Ureter (tissue), 1 donor: ENCODE results near the gene WDR86. TPM values are rescaled to one million over a fixed set of nuclear protein-coding genes. Genes with fewer than 3 reads are reported as not detected.
A peak's percentile ranks its signal among the peaks of the same experiment; 100 is the strongest.

Source experiments
- DNase-seq: peaks from one replicate; pipeline ENCODE4 v3.0.0-alpha.2; 2020; ENCODE audit warnings: low spot score
- total RNA-seq: library from RNA; stranded (reverse); gene quantifications from one replicate; pipeline ENCODE4 v1.2.4, GENCODE V29; 2023
- donor health status: DM: yes; HTN: yes; CAD: no.

Gene WDR86
- total RNA-seq: 4.3 TPM

DNA sequence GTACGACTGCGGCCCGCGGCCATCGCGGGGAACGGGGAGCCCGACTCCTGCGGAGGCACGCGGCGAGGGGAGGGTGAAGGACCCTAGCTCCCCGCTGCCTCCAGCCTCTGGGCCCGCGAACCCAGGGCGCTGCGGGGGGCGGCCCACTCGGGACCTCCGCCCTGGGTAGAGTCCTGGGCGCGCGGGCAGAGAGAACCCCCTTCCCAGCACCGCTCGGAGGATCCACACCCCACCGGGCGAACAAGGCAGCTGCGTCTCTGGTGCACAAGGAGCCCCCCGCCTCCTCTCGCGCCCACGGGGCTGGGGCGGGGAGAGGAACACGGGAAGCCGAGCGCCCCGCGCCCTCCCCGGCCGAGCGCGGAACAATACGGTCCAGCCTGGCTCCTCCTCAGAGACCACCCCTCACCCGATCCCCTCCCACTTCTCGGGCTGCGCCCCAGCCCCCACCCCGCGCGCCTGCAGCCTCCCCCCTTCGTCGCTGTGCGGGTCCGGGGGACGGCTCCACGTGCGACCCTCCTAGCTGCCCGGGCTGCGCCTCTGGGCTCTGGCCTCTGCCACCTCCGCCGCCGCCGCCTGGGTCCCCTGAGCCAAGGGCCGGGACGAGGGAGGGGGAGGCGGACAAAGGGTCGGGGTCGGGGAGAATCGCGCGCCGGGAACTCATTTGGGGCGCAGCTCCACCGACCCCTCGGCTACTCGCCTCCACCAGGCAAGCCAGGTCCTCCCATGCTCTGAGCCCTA lies at the start of gene WDR86:
TSS of gene WDR86 (minus strand) at position 372 of the 738 bp plus-strand sequence. CDS start 449 bp downstream, outside the sequence.
- no peak for DNase-seq

DNA sequence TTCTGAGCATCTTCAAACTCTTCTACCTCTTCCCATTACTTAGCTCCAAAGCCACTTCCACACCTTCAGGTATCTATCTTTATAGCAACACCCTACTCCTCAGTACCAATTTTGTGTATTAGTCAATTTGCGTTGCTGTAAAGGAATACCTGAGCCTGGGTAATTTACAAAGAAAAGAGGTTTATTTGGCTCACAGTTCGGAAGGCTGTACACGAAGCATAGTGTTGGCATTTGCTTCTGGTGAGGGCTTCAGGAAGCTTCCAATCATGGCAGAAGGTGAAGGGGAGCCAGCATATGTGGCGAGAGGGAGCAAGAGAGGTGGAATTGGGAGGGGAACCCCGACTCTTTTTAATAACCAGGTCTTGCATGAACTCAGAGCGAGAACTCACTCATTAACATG lies 47.7 kb upstream of the WDR86 start:
- DNase-seq: no peak

GRCh38 chr7:151456782-151457181 lies 46.9 kb upstream of the WDR86 start:
- no peak for DNase-seq

- DNase-seq: no peak
These were observed 46.4 kb upstream of the WDR86 start for GRCh38 chr7:151456276-151456675.

DNA sequence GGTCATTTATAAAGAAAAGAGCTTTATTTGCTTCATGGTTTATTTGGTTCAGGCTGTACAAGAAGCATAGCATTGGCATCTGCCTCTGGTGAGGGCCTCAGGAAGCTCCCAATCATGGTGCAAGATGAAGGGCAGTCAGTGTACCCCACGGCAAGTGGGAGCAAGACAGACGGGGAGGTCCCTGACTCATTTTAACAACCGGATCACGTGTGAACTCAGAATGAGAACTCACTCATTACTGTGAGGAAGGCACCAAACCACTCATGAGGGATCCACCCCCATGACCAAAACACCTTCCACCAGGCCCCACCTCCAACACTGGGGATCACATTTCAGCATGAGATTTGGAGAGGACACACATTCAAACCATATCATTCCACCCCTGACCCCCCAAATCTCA lies 45.9 kb upstream of the WDR86 start:
- no peak for DNase-seq

DNA sequence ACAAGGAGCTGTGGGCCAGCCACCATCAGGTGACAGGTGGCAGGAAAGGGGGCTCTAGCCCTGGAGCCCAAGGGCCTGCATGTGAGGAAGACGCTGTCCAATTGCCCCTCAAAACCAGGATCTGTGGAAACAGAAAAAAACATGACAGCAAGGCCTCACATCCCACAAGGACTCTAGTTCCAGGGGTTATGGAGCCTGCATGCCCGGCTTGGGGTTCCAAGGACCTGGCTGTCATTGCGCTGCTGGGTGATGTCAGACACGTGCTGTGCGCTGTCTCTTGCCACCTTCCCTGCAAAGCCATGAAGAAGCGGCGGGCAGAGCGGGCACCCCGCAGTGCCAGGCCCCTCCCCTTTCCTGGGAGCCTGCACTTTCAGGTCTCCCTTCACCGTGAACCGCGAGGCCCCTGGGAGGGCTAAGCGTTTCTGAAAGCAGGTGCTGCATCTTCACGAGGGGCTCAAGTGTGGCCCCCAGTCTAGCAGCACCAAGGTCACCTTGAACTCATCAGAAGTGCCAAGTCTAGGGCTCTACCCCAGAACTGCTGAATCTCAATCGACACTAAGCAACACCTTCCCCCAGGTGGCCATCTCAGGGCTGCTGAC lies 45.2 kb upstream of the WDR86 start:
- no peak for DNase-seq

- no peak for DNase-seq
These were observed 44.5 kb upstream of the WDR86 start for GRCh38 chr7:151454305-151454704.

DNA sequence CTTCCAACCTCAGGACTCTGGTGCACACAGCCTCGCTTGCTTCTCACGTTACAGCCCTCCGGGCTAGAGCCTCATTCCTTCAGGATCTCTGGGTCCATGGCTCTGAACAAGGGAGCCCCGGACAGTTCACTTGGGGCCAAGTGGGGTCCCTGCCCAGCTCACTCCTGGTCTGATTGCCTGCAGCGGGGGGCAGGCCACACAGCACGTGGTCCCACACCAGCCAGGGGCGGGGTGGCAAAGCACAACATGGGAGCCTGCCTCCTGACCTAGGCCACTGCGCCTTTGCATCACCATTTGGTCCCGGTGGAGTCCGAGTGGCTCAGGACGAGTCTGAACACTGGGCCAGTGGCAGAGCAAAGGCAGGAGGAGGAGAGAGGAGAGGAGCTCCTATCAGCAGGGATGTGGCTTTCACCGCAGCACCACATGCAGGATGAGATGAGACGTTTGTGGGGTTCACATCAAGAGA lies 43.5 kb upstream of the WDR86 start:
- DNase-seq: peak; percentile 36

GRCh38 chr7:151452680-151453325 lies 43.0 kb upstream of the WDR86 start:
- peak; percentile 28 for DNase-seq

DNA sequence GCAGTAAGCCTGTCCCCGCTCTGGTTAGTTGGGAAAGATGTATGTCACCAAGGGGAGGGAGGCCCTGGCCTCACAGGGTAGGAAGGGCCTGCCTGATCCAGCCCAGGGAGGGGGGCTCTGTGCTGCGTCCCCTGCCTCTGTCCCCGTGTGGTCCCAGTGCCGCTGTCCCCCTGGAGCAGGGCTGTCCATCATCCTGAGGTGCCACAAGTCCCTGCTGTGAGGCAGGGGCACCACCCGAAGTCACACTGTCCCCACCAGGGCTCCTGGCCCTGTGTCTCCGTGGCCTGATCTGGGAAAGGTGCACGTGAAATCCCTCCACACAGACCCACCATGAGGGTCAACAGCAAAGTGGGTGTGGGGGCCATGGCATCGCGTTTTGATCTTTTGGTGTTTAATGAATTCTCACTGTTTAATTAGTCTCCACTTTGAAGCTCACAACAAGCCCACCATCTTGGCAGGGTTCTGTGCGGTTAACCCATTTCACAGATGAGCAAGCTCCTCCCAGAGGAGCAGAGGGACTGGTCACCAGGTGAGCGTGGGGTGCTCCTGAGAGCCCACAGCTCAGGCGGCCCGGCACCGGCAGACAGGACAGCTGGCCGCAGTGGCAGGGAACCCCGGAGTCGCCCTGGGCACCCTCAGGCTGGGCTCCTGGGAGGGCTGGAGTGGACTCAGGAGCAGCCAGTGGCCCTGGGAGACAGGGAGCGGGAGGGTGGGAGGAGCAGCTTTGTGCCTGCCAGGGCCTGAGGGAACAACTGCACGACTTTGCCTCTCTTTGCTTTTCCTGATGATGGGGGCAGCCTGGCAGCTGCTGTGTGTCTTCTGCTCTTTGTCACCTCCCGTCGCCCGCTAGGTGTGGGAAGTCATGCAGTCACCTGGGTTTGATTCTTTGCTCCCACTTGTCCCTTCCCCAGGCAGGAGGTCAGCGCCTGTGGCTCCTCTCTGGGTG lies 42.1 kb upstream of the WDR86 start:
- peak; percentile 28 for DNase-seq

DNA sequence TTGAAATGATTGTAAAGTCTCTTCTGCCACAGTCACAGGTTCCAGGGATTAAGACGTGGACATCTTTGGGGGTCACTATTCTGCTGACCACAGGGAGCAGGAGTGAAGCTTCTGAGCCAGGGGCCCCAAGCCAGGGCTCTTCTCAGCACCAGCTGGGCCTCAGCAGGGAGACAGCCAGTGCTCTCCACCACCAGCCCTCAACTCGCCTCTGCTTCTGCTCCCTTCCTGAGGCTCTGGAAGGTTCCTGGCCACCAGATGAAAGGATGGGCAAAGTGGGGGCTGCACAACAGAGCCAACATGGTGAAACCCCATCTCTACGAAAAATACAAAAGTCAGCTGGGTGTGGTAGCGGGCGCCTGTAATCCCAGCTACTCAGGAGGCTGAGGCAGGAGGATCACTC lies 41.3 kb upstream of the WDR86 start:
- no peak for DNase-seq

DNA sequence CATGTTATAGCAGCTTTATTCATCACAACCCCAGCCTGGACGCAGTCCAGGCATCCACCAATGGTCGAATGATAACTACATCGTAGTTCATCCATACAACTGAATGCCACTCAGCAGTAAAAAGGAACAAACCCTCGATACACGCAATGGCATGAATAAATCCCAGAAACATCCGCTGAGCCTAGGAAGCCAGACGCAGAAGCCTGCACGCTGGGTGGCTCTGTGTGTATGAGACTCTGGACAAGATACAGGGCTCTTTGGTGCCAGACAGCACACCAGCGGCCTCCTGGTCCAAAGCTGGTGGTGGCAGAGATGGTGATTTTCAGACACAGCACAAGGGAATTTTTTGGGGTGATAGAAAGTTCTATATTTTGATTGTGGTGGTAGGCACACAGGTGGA lies 40.2 kb upstream of the WDR86 start:
- DNase-seq: no peak

- DNase-seq: peak; percentile 81
These were observed 38.7 kb upstream of the WDR86 start for GRCh38 chr7:151448261-151449252.

GRCh38 chr7:151447901-151448260 lies 38.0 kb upstream of the WDR86 start:
- DNase-seq: no peak

DNA sequence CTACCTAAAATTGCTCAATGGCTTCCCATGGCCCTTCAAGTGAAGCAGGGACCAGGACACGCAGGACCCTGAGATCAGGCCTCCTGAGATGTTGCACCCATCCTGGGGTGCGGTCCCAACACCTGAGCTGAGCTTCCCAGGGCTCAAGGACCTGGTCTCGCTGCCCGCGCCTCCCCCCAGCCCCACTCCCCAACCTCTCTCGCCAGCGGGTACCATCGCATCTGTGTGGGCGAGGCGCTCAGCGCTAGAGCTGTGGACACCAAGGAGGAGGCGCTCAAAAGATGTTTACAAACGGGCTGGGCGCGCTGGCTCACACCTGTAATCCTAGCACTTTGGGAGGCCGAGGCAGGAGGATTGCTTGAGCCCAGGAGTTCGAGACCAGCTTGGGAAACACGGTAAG lies 37.5 kb upstream of the WDR86 start:
- DNase-seq: no peak

DNA sequence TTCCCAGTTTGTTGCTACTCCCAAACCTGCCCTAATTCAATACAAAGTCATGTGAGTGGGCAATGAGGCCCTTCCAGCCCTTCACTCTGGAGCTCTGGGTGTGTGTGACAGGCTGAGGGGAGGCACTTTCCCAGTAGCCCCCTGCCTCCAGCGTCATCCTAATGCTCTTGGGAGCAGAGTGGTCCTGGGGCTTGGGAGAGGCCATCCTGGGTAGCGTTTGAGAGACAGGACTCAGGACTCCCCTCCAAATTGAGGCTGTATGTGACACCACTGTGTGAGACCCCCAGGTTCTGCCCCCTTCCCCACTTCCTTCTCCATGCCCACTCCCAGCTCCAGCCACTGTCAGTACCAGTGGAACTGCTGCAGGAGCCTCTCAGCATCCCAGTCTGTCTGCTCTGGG lies 36.6 kb upstream of the WDR86 start:
- DNase-seq: no peak

DNA sequence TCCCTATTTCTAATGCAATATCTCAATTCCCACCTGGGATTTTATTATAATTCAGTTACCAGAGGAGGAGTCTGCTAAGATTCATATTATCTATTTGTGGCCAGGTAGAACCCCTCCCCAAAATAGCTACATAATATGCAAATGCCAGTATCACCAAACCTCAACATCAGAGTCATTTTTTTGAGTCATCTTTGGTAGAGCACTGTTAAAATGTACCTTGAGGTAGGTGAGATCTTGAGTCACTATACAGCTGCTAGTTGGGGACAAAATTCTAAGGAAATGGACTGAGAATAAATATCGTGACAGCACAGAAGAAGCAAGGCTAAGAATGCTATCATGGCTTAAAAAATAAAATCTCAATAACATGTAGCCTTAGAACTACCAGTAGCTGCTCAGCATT lies 34.8 kb upstream of the WDR86 start:
- no peak for DNase-seq

DNA sequence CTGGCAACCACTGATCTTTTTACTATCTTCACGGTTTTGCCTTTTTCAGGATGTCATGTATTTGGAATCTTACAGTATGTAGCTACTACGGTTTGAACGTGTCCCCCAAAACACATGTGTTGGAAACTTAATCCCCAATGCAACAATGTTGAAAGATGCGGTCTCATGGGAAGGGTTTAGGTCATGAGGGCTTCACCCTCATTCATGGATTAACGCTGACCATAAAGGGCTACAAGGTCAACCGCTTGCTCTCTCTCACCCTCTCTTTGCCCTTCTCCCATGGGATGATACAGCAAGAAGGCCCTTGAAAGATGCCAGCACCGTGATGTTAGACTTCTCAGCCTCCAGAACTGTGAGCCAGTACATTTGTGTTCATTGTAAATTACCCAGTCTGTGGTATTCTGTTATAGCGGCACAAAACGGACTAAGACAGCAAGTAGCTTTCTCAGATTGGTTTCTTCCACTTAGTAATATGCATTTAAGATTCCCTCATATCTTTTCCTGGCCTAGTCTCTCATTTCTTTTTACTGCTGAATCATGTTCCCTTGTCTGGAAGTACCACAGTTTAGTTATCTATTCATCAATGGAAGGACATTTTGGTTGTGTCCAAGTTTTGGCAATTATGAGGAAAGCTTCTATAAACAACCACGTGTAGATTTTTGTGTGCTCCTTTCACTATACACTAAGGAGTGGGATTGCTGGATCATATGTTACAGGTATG lies 33.1 kb upstream of the WDR86 start:
- DNase-seq: no peak

DNA sequence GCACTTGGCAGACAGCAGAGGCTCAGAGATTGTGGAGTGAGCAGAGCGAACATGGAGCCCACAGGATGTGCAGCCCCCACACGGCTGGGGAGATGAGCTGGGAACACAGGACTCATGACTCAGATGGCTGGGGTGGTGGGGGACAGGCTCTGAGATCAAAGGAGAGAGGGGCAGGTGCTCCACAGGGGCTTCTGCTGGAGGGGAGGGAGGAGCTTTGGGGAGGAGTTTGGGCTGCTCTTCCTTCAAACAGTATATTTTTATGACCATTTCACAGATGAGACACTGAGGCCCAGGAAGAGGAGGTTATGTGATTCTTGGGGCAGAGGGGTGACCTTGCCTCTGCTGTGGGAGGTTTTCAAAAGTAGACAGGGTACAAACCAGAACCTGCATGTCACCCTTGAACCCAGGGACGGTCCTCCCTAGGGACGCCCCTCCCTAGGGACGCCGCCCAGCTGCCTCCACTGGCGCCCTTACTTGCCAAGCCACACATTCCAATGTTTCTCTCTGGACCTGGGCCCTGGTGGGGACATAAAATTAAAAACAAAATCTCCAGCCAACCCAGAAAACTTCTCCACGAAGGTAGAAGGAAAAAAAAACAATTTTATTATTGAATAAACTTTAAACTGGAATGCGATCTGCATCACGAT lies 31.1 kb upstream of the WDR86 start:
- no peak for DNase-seq
